GM12874 (cell line): ENCODE measurements around the gene FEM1C.

Experiments used
- TF ChIP-seq, protein P1 (sequence below): IDR thresholded peaks from 2 replicates; pipeline ENCODE4 v1.5.1; 2011; ENCODE audit warnings: low read depth, mild to moderate bottlenecking, control low read depth, low read length, moderate library complexity; ENCODE audit not compliant: insufficient read depth

FEM1C gene

DNA sequence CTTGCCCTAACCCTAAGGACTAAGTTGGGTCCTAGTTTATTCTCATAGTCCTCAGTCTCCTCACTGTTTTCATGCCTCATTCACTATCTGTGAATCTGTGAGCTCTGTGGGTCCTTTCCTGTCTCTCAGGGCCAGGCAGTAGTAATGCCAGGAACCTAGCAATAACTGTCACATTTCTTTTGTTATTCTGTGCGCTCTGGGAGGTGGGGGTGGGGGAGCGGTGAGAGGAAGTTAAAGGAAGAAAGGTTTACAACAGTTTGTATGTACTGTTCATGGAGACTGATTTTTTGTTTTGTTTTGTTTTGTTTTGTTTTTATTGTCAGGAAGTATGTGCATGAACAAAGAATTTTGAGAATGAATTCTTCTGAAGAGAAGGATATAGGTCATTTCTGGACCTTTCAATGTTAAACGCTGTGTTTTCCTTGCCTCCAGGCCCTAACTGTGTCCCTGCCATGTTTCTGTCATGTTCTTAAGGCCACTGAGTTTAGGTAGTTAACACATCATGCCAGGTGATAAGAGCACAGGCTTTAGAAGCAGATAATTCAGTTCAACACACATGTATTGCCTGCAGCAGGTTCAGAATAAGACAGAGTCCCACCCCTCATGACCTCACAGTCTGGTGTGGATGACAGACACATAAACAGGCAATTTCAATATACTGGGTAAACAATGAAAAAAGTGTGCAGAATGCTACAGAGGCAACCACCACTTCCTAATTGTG is 13.3 kb upstream of the FEM1C start:
- TF ChIP-seq, protein P1, sequence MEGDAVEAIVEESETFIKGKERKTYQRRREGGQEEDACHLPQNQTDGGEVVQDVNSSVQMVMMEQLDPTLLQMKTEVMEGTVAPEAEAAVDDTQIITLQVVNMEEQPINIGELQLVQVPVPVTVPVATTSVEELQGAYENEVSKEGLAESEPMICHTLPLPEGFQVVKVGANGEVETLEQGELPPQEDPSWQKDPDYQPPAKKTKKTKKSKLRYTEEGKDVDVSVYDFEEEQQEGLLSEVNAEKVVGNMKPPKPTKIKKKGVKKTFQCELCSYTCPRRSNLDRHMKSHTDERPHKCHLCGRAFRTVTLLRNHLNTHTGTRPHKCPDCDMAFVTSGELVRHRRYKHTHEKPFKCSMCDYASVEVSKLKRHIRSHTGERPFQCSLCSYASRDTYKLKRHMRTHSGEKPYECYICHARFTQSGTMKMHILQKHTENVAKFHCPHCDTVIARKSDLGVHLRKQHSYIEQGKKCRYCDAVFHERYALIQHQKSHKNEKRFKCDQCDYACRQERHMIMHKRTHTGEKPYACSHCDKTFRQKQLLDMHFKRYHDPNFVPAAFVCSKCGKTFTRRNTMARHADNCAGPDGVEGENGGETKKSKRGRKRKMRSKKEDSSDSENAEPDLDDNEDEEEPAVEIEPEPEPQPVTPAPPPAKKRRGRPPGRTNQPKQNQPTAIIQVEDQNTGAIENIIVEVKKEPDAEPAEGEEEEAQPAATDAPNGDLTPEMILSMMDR: no peak

GRCh38 chr5:115556276-115556675 is 11.7 kb upstream of the FEM1C start:
- TF ChIP-seq, protein P1: no peak

DNA sequence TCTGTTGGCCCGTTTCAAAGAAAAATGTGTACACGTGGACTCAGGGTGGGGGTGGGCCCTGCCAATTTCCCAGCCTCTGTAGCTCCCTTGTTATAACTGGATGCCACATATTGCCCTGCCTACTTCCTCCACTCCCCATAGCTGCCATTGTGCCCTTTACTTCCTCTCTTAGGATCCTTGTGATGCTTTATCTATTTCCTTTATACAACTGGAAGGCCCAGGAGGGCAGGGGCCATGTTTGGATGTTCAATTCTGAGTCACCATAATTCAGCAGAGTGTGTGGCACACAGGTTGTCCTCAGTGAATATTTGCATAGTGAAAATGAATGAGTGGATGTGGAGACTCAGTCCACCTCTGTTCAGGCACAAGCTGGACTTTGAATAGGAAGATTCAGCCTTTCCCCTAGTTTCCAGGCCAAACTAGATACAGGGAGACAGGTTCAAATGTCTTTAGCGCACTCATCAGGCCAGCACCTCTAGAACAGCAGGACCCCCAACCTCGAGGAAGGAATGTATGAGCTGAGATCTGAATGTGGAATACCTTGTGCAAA is 10.6 kb upstream of the FEM1C start:
- TF ChIP-seq, protein P1: no peak

GRCh38 chr5:115553082-115553481 is 8.5 kb upstream of the FEM1C start:
- TF ChIP-seq, protein P1: no peak

GRCh38 chr5:115551415-115551814 is 6.8 kb upstream of the FEM1C start:
- TF ChIP-seq, protein P1: no peak

DNA sequence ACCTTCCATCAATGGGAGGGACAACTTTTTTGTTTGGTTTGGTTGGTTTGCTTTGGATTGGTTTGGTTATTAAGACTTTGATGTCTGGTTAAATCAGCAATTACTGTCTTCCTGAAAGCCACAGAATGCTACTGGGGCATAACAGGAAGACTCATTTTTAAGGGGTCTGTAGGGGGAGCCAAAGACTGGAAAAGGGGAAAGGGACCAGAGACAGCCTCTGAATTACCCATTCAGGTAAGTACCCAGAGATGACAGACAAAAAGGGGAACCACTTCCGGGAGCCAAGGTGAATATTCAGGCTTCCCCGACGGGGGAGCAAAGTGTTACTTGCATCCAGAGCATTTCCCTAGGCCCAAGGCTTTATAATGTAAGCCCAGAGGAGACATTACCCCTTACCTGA is 4.6 kb upstream of the FEM1C start:
- TF ChIP-seq, protein P1: peak; percentile 45; the same call in 1 of the 2 replicates

GRCh38 chr5:115548683-115549082 is 4.1 kb upstream of the FEM1C start:
- TF ChIP-seq, protein P1: no peak
